ENCODE data around the gene ADGRV1. TPM values are rescaled to one million over a fixed set of nuclear protein-coding genes. Genes with fewer than 3 reads are reported as not detected.
A peak's percentile ranks its signal among the peaks of the same experiment; 100 is the strongest.
"Not testable (repeated sequence)": the region's sequence is repeated elsewhere in the genome, so short reads cannot be mapped to it uniquely, and the experiment has no call there.

Gene ADGRV1
- total RNA-seq, 8 experiments from 2014 or later = 0.87 to 92.4 (median 44.9) TPM

DNA sequence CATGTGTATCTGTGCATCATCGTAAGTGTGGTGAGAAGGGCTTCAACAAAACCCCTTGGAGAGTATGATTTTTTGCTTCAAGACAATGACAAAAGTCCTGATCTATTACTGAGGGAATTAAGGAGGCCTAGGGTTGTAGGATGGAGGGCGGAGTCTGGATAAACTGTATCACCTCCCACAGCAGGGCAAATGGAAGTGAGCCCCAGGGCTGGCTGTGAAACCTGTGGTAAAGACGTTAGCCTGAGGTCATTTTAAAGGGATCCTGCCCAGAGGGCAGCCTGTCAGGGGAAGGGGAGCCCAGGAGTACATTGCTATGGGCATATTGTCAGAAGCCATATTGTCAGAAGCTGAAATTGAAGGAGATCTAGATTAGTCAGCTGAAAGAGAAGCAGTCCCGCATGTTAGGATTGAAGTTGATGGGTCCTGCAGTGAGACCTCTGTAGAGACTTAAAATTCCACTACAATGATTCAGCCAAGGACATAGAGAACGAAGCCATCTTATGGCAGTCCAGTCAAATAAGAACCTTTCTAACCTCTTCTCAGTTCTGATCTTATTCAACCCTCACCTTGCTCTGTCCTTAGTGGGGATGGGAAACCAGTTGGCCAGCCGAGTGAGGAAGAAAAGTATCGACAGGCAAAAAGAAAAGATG, 26.9 kb downstream of the ADGRV1 start:
- in situ Hi-C loops (cut with MboI; ENCODE audit: low pct_unique_long_range_greater_than_20kb in 2 of 9, low sequenced_read_pairs in 9 of 9, unreplicated experiment in 9 of 9) = no loop called here
- Histone ChIP-seq H3K4me3 (no peak overlapping the region), H3K27ac (no peak overlapping the region), H3K4me1 (replicated peaks in 1 of 2) (no peaks in the 10 kb centered on the region)
- ATAC-seq (replicated peaks in 6 of 8) = no peak
- WGBS, 10 experiments = 0 to 100% (median 90%) methylated on average over 2 to 6 of the region's 7 CpGs; no CpG with 5 or more reads in 1 of the 10 experiments

DNA sequence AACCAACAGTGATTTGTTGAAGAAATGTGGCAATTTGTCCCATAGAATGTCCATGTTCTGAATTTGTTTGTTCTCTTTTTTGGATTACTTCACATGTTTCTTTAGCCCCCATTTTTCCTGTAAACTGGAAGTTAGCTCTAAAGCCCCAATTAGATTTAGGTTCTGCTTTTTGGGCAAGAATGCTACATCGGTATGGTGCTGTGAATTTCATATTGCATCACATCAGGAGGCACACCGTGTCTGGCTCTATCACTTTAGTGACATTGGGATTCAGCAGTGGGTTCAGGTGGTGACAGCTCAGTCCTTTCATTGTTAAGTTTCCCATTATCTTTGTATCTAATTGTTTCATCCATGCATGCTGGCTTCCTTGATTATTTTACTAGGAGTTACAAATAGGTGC, 27.9 kb downstream of the ADGRV1 start:
- Histone ChIP-seq H3K4me1 (replicated peaks in 1 of 2) (no peaks in the 10 kb centered on the region), H3K27ac (no peak overlapping the region), H3K4me3 (no peak overlapping the region)
- in situ Hi-C loops (cut with MboI; ENCODE audit: low pct_unique_long_range_greater_than_20kb in 2 of 9, low sequenced_read_pairs in 9 of 9, unreplicated experiment in 9 of 9) = no loop called here
- no peak for ATAC-seq (replicated peaks in 6 of 8)
- 0 to 100% (median 86%) methylated on average over 1 to 2 of the region's 2 CpGs; no CpG with 5 or more reads in 1 of the 10 experiments for WGBS, 10 experiments

DNA sequence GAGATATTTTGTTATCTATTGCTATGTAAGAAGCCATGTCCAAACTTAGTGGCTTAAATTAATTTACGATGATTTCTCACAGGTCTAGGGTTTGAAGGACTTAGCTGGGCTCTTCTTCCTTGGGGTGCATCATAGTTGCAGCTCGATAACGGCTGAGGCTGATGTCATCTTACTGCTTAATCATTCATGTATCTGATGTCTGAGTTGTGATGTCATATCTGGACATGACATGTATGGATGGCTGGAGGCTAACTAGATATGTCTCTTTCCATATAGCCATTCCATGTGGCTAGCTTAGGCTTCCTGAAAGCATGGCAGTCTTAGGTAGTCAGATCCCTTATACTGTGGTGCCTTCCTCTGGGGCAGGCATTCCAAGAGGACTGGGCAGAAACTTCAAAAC, 31.6 kb downstream of the ADGRV1 start:
- H3K4me3 ChIP-seq = no peak overlapping the region
- H3K27ac ChIP-seq = no peak overlapping the region
- WGBS, 10 experiments = 70 to 100% (median 100%) methylated on average over 1 to 3 of the region's 3 CpGs; no CpG with 5 or more reads in 3 of the 10 experiments
- H3K4me1 ChIP-seq (replicated peaks in 1 of 2) = no peaks in the 10 kb centered on the region
- in situ Hi-C loops (cut with MboI; ENCODE audit: low pct_unique_long_range_greater_than_20kb in 2 of 9, low sequenced_read_pairs in 9 of 9, unreplicated experiment in 9 of 9) = no loop called here
- ATAC-seq (replicated peaks in 6 of 8) = peak in 1 of 8 experiments; percentile 41

GRCh38 chr5:90593083-90593482, 34.5 kb downstream of the ADGRV1 start:
- ATAC-seq (replicated peaks in 6 of 8); H3K4me3 ChIP-seq; H3K4me1 ChIP-seq (replicated peaks in 1 of 2); H3K27ac ChIP-seq; in situ Hi-C loops (cut with MboI; ENCODE audit: low pct_unique_long_range_greater_than_20kb in 2 of 9, low sequenced_read_pairs in 9 of 9, unreplicated experiment in 9 of 9): not testable (repeated sequence)
- WGBS, 10 experiments = 41 to 100% (median 83%) methylated on average over 1 to 3 of the region's 6 CpGs; no CpG with 5 or more reads in 4 of the 10 experiments

DNA sequence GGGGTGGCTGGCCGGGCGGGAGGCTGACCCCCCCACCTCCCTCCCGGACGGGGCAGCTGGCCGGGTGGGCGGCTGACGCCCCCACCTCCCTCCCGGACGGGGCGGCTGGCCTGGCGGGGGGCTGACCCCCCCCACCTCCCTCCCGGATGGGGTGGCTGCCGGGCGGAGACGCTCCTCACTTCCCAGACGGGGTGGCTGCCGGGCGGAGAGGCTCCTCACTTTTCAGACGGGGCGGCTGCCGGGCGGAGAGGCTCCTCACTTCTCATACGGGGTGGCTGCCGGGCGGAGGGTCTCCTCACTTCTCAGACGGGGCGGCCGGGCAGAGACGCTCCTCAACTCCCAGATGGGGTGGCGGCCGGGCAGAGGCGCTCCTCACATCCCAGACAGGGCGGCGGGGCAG, 37.2 kb downstream of the ADGRV1 start:
- in situ Hi-C loops (cut with MboI; ENCODE audit: low pct_unique_long_range_greater_than_20kb in 2 of 9, low sequenced_read_pairs in 9 of 9, unreplicated experiment in 9 of 9); ATAC-seq (replicated peaks in 6 of 8); H3K4me1 ChIP-seq (replicated peaks in 1 of 2); H3K4me3 ChIP-seq; H3K27ac ChIP-seq: not testable (repeated sequence)
- WGBS, 10 experiments = no CpG with 5 or more reads among the region's 34 CpGs

DNA sequence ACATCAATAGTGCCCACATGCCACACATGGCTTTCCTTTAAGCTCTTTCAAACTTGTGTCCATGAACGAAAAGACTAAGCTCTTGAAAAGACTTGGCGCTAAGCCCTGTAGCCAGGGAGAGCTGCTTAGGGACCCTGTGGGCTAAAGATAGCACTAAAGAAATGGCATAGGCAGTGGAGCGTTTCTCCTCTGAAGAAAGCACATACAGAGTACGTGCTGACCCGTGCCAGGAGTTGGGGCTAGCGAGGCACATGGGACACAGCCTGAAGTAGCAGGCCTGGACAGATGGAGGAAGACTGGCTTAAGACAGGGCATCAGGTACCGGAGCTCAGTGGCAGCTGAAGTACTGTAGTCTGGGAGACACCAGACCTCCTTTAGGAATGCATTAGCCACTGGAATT, 39.7 kb downstream of the ADGRV1 start:
- in situ Hi-C loops (cut with MboI; ENCODE audit: low pct_unique_long_range_greater_than_20kb in 2 of 9, low sequenced_read_pairs in 9 of 9, unreplicated experiment in 9 of 9) = no loop called here
- 0 to 90% (median 66%) methylated on average over 1 to 7 of the region's 7 CpGs; no CpG with 5 or more reads in 1 of the 10 experiments for WGBS, 10 experiments
- Histone ChIP-seq H3K4me1 (replicated peaks in 1 of 2) (no peaks in the 10 kb centered on the region), H3K27ac (no peak overlapping the region), H3K4me3 (no peak overlapping the region)
- ATAC-seq (replicated peaks in 6 of 8) = peak in 3 of 8 experiments; percentile 93 to 96 (median 94)

DNA sequence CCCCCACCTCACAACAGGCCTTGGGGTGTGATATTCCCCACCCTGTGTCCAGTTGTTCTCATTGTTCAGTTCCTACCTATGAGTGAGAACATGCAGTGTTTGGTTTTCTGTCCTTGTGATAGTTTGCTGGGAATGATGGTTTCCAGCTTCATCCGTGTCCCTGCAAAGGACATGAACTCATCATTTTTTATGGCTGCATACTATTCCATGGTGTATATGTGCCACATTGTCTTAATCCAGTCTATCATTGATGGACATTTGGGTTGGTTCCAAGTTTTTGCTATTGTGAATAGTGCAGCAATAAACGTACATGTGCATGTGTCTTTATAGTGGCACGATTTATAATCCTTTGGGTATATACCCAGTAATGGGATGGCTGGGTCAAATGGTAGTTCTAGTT, 41.7 kb downstream of the ADGRV1 start:
- not testable (repeated sequence) for H3K4me3 ChIP-seq; H3K27ac ChIP-seq; H3K4me1 ChIP-seq (replicated peaks in 1 of 2); ATAC-seq (replicated peaks in 6 of 8)
- in situ Hi-C loops (cut with MboI; ENCODE audit: low pct_unique_long_range_greater_than_20kb in 2 of 9, low sequenced_read_pairs in 9 of 9, unreplicated experiment in 9 of 9) = loop anchor here in 2 of 9 experiments (10.0 to 25.0 kb wide), 3 partner anchors 138 to 187 kb away; partner anchors contain the start of genes MBLAC2 (in 1 of the 2) and POLR3G (in 1 of the 2)
- WGBS, 10 experiments = 30 to 100% (median 100%) methylated on average over 1 to 3 of the region's 3 CpGs; no CpG with 5 or more reads in 1 of the 10 experiments

DNA sequence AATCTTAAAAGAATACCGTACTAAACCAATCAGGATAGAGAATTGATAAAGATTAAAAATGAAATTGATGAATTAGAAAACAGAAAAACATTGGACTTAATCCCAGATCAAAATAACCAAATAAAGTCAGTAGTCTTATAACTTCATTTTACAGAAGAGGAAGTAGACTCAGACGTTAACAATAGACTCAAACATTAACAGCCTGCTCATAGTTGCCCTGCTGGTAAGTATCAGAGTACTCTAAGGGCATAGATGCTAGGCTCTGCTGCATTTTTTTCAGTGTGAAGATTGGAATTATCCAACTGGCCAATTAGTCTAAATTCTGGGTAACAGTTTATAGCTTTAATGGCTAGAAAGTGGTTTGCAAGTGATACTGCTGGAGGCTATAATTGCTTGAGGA, 42.9 kb downstream of the ADGRV1 start:
- no peak overlapping the region for H3K4me3 ChIP-seq
- H3K4me1 ChIP-seq (replicated peaks in 1 of 2) = no peaks in the 10 kb centered on the region
- no peak for ATAC-seq (replicated peaks in 6 of 8)
- H3K27ac ChIP-seq = no peak overlapping the region
- WGBS, 10 experiments = 6 to 93% (median 73%) methylated on average over 2 of the region's 2 CpGs
- in situ Hi-C loops (cut with MboI; ENCODE audit: low pct_unique_long_range_greater_than_20kb in 2 of 9, low sequenced_read_pairs in 9 of 9, unreplicated experiment in 9 of 9) = loop anchor here in 2 of 9 experiments (10.0 to 25.0 kb wide), 3 partner anchors 139 to 186 kb away; partner anchors contain the start of genes MBLAC2 (in 1 of the 2) and POLR3G (in 1 of the 2)

- Histone ChIP-seq H3K27ac (no peak overlapping the region), H3K4me3 (no peak overlapping the region), H3K4me1 (replicated peaks in 1 of 2) (no peaks in the 10 kb centered on the region)
- in situ Hi-C loops (cut with MboI; ENCODE audit: low pct_unique_long_range_greater_than_20kb in 2 of 9, low sequenced_read_pairs in 9 of 9, unreplicated experiment in 9 of 9) = loop anchor here in 2 of 9 experiments (10.0 to 25.0 kb wide), 3 partner anchors 140 to 185 kb away; partner anchors contain the start of genes MBLAC2 (in 1 of the 2) and POLR3G (in 1 of the 2)
- no peak for ATAC-seq (replicated peaks in 6 of 8)
- 0 to 100% (median 63%) methylated on average over 1 of the region's 1 CpG; no CpG with 5 or more reads in 4 of the 10 experiments for WGBS, 10 experiments
Measured at GRCh38 chr5:90602681-90603080, 44.1 kb downstream of the ADGRV1 start.

GRCh38 chr5:90606539-90606938, 47.9 kb downstream of the ADGRV1 start:
- peak in 3 of 8 experiments; percentile 33 to 59 (median 47) for ATAC-seq (replicated peaks in 6 of 8)
- Histone ChIP-seq H3K27ac (no peak overlapping the region), H3K4me3 (no peak overlapping the region), H3K4me1 (replicated peaks in 1 of 2) (peaks cover 0 to 4% of the 10 kb centered on the region in 2 donors)
- WGBS, 10 experiments = 0 to 92% (median 83%) methylated on average over 1 to 2 of the region's 2 CpGs
- in situ Hi-C loops (cut with MboI; ENCODE audit: low pct_unique_long_range_greater_than_20kb in 2 of 9, low sequenced_read_pairs in 9 of 9, unreplicated experiment in 9 of 9) = loop anchor here in 2 of 9 experiments (10.0 to 25.0 kb wide), 3 partner anchors 144 to 181 kb away; partner anchors contain the start of genes MBLAC2 (in 1 of the 2) and POLR3G (in 1 of the 2)

GRCh38 chr5:90612919-90613318, 54.3 kb downstream of the ADGRV1 start:
- peak in 3 of 8 experiments; percentile 10 to 74 (median 55) for ATAC-seq (replicated peaks in 6 of 8)
- no peak overlapping the region for H3K4me3 ChIP-seq
- WGBS, 10 experiments = 0 to 100% (median 43%) methylated on average over 1 of the region's 1 CpG; no CpG with 5 or more reads in 1 of the 10 experiments
- in situ Hi-C loops (cut with MboI; ENCODE audit: low pct_unique_long_range_greater_than_20kb in 2 of 9, low sequenced_read_pairs in 9 of 9, unreplicated experiment in 9 of 9) = loop anchor here in 2 of 9 experiments (25.0 kb wide), 2 partner anchors 151 to 174 kb away; partner anchors contain the start of genes MBLAC2 (in 1 of the 2) and POLR3G (in 1 of the 2)
- no peak overlapping the region for H3K27ac ChIP-seq
- H3K4me1 ChIP-seq (replicated peaks in 1 of 2) = peaks cover 11 to 36% of the 10 kb centered on the region in 2 donors

DNA sequence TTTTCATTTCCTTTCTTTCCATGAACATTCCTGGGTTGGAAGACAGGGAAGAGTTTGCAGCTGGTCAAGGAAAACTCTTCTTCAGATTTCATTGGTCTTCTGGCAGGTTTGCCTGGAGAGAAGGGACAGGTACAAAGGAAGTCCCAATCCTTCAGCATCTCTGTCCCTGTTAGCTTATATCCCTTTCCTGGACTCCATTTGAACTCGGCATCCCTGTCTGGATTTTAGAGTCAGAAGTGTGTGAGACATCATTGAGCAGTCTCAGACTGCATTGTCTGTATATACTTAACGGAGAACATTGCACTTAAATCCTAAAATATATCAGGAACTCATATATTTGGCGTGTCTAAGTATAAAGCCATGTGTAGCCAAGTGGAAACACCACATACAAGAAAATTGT, 54.9 kb downstream of the ADGRV1 start:
- Histone ChIP-seq H3K4me1 (replicated peaks in 1 of 2) (peaks cover 14 to 40% of the 10 kb centered on the region in 2 donors), H3K27ac (no peak overlapping the region), H3K4me3 (peak overlapping the region in 2 of 5 donors; percentile 14 to 16)
- 0 to 29% (median 18%) methylated on average over 1 to 3 of the region's 3 CpGs; no CpG with 5 or more reads in 2 of the 10 experiments for WGBS, 10 experiments
- in situ Hi-C loops (cut with MboI; ENCODE audit: low pct_unique_long_range_greater_than_20kb in 2 of 9, low sequenced_read_pairs in 9 of 9, unreplicated experiment in 9 of 9) = loop anchor here in 2 of 9 experiments (25.0 kb wide), 2 partner anchors 151 to 174 kb away; partner anchors contain the start of genes MBLAC2 (in 1 of the 2) and POLR3G (in 1 of the 2)
- peak in 7 of 8 experiments; percentile 17 to 76 (median 53) for ATAC-seq (replicated peaks in 6 of 8)

DNA sequence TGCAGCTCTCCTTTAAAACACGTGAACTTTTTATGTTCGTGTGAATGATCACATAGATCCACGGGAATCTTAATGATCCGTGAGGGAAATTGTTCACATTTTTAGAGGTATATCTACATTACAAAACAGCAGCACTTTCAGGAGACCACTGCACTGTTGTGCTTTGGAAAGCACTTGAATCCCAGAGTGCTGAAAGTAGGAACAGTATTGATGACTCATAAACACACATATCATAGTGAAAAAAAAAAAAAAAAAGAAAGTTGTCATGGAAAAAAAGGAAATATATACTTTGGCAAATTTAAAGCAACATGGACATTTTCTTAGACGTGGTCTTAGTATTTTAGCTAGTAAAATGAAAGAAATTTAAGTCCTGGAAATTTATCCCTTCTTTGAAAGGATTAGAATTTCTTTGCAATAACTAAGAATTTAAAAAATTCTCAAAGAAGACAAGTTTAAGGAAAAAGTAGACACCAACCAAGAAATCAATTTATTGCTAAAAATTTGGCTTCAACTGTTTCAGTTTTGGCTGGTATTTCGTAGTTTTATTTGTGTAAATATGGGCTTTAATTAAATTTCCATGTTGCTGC, 55.4 kb downstream of the ADGRV1 start:
- H3K4me3 ChIP-seq = peak overlapping the region in 2 of 5 donors; percentile 14 to 16
- peaks cover 14 to 40% of the 10 kb centered on the region in 2 donors for H3K4me1 ChIP-seq (replicated peaks in 1 of 2)
- WGBS, 10 experiments = 0 to 80% (median 26%) methylated on average over 2 to 6 of the region's 6 CpGs
- ATAC-seq (replicated peaks in 6 of 8) = peak in 7 of 8 experiments; percentile 35 to 71 (median 64)
- no peak overlapping the region for H3K27ac ChIP-seq
- in situ Hi-C loops (cut with MboI; ENCODE audit: low pct_unique_long_range_greater_than_20kb in 2 of 9, low sequenced_read_pairs in 9 of 9, unreplicated experiment in 9 of 9) = loop anchor here in 2 of 9 experiments (25.0 kb wide), 2 partner anchors 152 to 173 kb away; partner anchors contain the start of genes MBLAC2 (in 1 of the 2) and POLR3G (in 1 of the 2)
